Measurements from ENCODE around the gene YIF1A. TPM values are rescaled to one million over a fixed set of nuclear protein-coding genes. Genes with fewer than 3 reads are reported as not detected.

YIF1A gene
- total and polyA plus RNA-seq, 4 donors, result 46.6 to 128 (median 114) TPM

GRCh38 chr11:66318600-66318970 is 29.6 kb upstream of the YIF1A start:
- ATAC-seq (ENCODE audit: insufficient read depth, low FRiP score) (no peak), DNase-seq (no peak)
- Histone ChIP-seq H3K9ac (ENCODE audit: insufficient read depth in 1 of 2, low read length in 2 of 2) (peak overlapping the region in 1 of 2 donors; percentile 79), H3K27me3 (ENCODE audit: control insufficient read depth in 3 of 3, insufficient read depth in 3 of 3, low read length in 2 of 3) (no peaks in the 10 kb centered on the region), H3K36me3 (ENCODE audit: control insufficient read depth in 4 of 4, insufficient read depth in 4 of 4, low read length in 4 of 4) (peaks cover 0 to 3% (median 0%) of the 10 kb centered on the region in 4 donors), H3K4me3 (no peak overlapping the region), H3K4me1 (ENCODE audit: control insufficient read depth in 5 of 5, insufficient read depth in 5 of 5, low read length in 5 of 5) (peaks cover 0 to 39% (median 18%) of the 10 kb centered on the region in 5 donors), H3K9me3 (ENCODE audit: control insufficient read depth in 4 of 4, insufficient read depth in 3 of 4, low read length in 3 of 4) (no peaks in the 10 kb centered on the region), H3K27ac (ENCODE audit: low read depth in 1 of 2, low read length in 1 of 2) (peak overlapping the region in 1 of 2 donors; percentile 88)
- 71 to 74% methylated on average over 3 of the region's 3 CpGs for WGBS, 2 donors
- no peak for TF ChIP-seq CTCF (IDR thresholded peaks at IDR 0.05; ENCODE audit: control extremely low read depth, extremely low read depth)

- no peaks in the 10 kb centered on the region for H3K27me3 ChIP-seq (ENCODE audit: control insufficient read depth in 3 of 3, insufficient read depth in 3 of 3, low read length in 2 of 3)
- peak overlapping the region; percentile 63 to 88 for H3K27ac ChIP-seq (ENCODE audit: low read depth in 1 of 2, low read length in 1 of 2)
- ATAC-seq (ENCODE audit: insufficient read depth, low FRiP score), result peak; percentile 15
- peak; percentile 83 to 95 (median 90) for DNase-seq
- H3K4me3 ChIP-seq, result no peak overlapping the region
- WGBS, 2 donors, result 11 to 24% methylated on average over 16 of the region's 16 CpGs
- no peaks in the 10 kb centered on the region for H3K9me3 ChIP-seq (ENCODE audit: control insufficient read depth in 4 of 4, insufficient read depth in 3 of 4, low read length in 3 of 4)
- peak overlapping the region in 1 of 2 donors; percentile 79 for H3K9ac ChIP-seq (ENCODE audit: insufficient read depth in 1 of 2, low read length in 2 of 2)
- no peak for TF ChIP-seq CTCF (IDR thresholded peaks at IDR 0.05; ENCODE audit: control extremely low read depth, extremely low read depth)
- peaks cover 0 to 39% (median 18%) of the 10 kb centered on the region in 5 donors for H3K4me1 ChIP-seq (ENCODE audit: control insufficient read depth in 5 of 5, insufficient read depth in 5 of 5, low read length in 5 of 5)
- peaks cover 0 to 3% (median 0%) of the 10 kb centered on the region in 4 donors for H3K36me3 ChIP-seq (ENCODE audit: control insufficient read depth in 4 of 4, insufficient read depth in 4 of 4, low read length in 4 of 4)
These were observed 29.0 kb upstream of the YIF1A start for GRCh38 chr11:66317723-66318599.

GRCh38 chr11:66317322-66317722 is 28.4 kb upstream of the YIF1A start:
- H3K4me1 ChIP-seq (ENCODE audit: control insufficient read depth in 5 of 5, insufficient read depth in 5 of 5, low read length in 5 of 5), result peaks cover 0 to 41% (median 18%) of the 10 kb centered on the region in 5 donors
- peaks cover 0 to 3% (median 0%) of the 10 kb centered on the region in 4 donors for H3K36me3 ChIP-seq (ENCODE audit: control insufficient read depth in 4 of 4, insufficient read depth in 4 of 4, low read length in 4 of 4)
- no peaks in the 10 kb centered on the region for H3K9me3 ChIP-seq (ENCODE audit: control insufficient read depth in 4 of 4, insufficient read depth in 3 of 4, low read length in 3 of 4)
- DNase-seq, result peak; percentile 87 to 88 (median 87)
- no peak overlapping the region for H3K4me3 ChIP-seq
- H3K27me3 ChIP-seq (ENCODE audit: control insufficient read depth in 3 of 3, insufficient read depth in 3 of 3, low read length in 2 of 3), result no peaks in the 10 kb centered on the region
- H3K27ac ChIP-seq (ENCODE audit: low read depth in 1 of 2, low read length in 1 of 2), result peak overlapping the region; percentile 63 to 88
- ATAC-seq (ENCODE audit: insufficient read depth, low FRiP score), result no peak
- TF ChIP-seq CTCF (IDR thresholded peaks at IDR 0.05; ENCODE audit: control extremely low read depth, extremely low read depth), result no peak
- peak overlapping the region in 1 of 2 donors; percentile 40 for H3K9ac ChIP-seq (ENCODE audit: insufficient read depth in 1 of 2, low read length in 2 of 2)
- 3 to 10% methylated on average over 14 of the region's 14 CpGs for WGBS, 2 donors

Measured in lung (tissue), 12 donors.